ENCODE measurements around the gene DKK2. TPM values are rescaled to one million over a fixed set of nuclear protein-coding genes. Genes with fewer than 3 reads are reported as not detected.
"Not testable (repeated sequence)": the region's sequence is repeated elsewhere in the genome, so short reads cannot be mapped to it uniquely, and the experiment has no call there.

Gene DKK2
- total and polyA plus RNA-seq, 7 donors: 0.14 to 3.4 (median 0.42) TPM

DNA sequence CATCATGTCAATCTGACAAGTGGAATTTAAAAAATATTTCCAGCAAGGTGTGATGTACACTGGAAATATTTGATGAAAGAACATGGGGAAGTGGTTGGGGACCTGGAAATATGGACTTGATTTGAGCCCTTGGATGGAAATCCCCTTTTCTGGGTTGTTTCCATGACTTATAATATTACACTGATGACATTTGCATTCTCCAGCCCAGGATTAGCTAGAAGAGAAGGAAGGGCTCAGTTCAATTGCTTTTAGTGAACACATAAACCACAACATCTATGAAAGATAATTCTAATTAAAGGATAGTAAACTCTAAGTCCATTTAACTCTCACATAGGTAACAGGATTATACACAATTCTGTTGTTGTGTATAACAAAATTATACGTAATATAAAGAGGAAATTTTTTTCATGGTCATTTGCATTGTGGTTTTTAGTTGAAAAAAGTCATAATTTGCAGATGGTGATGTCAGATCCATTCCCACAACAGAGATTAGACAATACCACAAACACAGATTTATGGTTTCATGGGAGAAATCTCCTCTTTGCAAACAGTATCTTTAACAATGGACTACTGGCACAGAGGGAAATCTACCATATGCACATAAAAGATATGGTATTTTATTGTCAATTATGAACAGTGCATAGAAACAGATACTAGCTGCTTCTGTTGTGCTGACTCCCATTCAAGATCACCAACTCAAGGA, 126.5 kb downstream of the DKK2 start:
- TF ChIP-seq, protein P1, sequence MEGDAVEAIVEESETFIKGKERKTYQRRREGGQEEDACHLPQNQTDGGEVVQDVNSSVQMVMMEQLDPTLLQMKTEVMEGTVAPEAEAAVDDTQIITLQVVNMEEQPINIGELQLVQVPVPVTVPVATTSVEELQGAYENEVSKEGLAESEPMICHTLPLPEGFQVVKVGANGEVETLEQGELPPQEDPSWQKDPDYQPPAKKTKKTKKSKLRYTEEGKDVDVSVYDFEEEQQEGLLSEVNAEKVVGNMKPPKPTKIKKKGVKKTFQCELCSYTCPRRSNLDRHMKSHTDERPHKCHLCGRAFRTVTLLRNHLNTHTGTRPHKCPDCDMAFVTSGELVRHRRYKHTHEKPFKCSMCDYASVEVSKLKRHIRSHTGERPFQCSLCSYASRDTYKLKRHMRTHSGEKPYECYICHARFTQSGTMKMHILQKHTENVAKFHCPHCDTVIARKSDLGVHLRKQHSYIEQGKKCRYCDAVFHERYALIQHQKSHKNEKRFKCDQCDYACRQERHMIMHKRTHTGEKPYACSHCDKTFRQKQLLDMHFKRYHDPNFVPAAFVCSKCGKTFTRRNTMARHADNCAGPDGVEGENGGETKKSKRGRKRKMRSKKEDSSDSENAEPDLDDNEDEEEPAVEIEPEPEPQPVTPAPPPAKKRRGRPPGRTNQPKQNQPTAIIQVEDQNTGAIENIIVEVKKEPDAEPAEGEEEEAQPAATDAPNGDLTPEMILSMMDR (IDR thresholded peaks at IDR 0.05): no peak
- ATAC-seq: no peak
- no peaks in the 10 kb centered on the region for H3K36me3 ChIP-seq (ENCODE audit: insufficient read depth in 1 of 2, low read depth in 1 of 2)
- DNase-seq: no peak
- no peak overlapping the region for H3K27ac ChIP-seq
- no peaks in the 10 kb centered on the region for H3K4me1 ChIP-seq
- WGBS, 3 donors: 84 to 95% (median 91%) methylated on average over 1 of the region's 1 CpG
- no peak overlapping the region for H3K4me3 ChIP-seq
- H3K9me3 ChIP-seq: no peaks in the 10 kb centered on the region
- intact Hi-C loops (cut with DNase I): no loop called here
- no peaks in the 10 kb centered on the region for H3K27me3 ChIP-seq (ENCODE audit: insufficient read depth in 3 of 3, low read length in 2 of 3)

DNA sequence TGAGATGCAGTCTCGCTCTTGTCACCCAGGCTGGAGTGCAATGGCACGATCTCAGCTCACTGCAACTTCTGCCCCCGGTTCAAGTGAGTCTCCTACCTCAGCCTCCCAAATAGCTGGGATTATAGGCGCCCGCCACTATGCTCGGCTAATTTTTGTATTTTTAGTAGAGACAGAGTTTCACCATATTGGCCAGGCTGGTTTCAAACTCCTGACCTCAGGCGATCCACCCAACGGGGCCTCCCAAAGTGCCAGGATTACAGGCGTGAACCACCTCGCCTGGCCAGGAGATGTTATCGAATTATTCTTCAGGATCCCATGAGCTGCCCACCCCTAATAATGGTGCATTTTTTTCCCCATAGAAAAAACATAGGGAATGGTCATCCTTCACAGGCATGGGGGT, 128.1 kb downstream of the DKK2 start:
- H3K4me3 ChIP-seq; H3K9me3 ChIP-seq; H3K27ac ChIP-seq; H3K36me3 ChIP-seq (ENCODE audit: insufficient read depth in 1 of 2, low read depth in 1 of 2); ATAC-seq; intact Hi-C loops (cut with DNase I); DNase-seq; H3K4me1 ChIP-seq; H3K27me3 ChIP-seq (ENCODE audit: insufficient read depth in 3 of 3, low read length in 2 of 3): not testable (repeated sequence)
- WGBS, 3 donors: 92 to 99% (median 94%) methylated on average over 11 of the region's 11 CpGs

DNA sequence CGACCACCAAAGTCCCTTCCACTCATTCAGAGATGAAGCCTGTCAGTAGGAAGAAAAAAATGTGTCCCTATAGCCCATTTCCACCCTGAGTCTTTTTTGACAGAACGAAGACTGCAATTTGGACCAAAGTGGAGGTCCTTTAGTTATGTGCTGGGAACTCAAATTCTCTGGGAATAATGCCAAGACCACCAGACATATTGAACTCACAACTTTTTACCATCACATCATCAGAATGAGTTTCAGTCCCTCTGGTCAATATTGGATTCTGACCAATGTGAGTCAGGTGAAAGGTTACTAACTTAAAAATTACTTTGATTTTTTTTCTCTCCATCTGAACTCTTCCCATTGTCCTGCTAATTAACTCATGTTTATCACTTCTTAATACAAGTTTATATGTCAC, 128.9 kb downstream of the DKK2 start:
- intact Hi-C loops (cut with DNase I): no loop called here
- TF ChIP-seq, protein P1 (IDR thresholded peaks at IDR 0.05): no peak
- no peak overlapping the region for H3K27ac ChIP-seq
- no peaks in the 10 kb centered on the region for H3K4me1 ChIP-seq
- no peaks in the 10 kb centered on the region for H3K36me3 ChIP-seq (ENCODE audit: insufficient read depth in 1 of 2, low read depth in 1 of 2)
- no peak for ATAC-seq
- no peak overlapping the region for H3K4me3 ChIP-seq
- no peak for DNase-seq
- H3K27me3 ChIP-seq (ENCODE audit: insufficient read depth in 3 of 3, low read length in 2 of 3): no peaks in the 10 kb centered on the region
- WGBS, 3 donors: 58 to 72% (median 66%) methylated on average over 2 of the region's 2 CpGs
- H3K9me3 ChIP-seq: no peaks in the 10 kb centered on the region

DNA sequence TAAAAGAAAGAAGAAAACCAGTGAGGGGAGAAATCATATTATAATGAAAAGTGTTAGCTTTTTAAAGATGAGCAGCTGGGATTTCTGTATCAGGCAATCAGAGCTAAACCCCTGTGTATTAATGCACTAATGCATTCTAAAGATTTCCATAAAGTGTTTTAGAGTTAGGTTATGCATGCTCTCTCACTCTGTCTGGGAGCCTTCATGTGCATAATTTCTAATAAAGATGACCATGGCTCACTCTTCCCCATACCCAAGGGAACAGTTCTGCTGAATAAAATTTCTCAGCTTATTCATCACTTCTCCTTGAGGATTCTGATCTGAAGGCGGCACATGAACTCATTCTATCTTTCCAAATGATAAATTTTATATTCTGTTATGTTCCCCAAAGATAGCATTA, 129.4 kb downstream of the DKK2 start:
- TF ChIP-seq, protein P1 (IDR thresholded peaks at IDR 0.05): no peak
- 73 to 85% (median 79%) methylated on average over 1 of the region's 1 CpG for WGBS, 3 donors
- intact Hi-C loops (cut with DNase I): no loop called here
- Histone ChIP-seq H3K36me3 (ENCODE audit: insufficient read depth in 1 of 2, low read depth in 1 of 2) (no peaks in the 10 kb centered on the region), H3K9me3 (no peaks in the 10 kb centered on the region), H3K4me1 (no peaks in the 10 kb centered on the region), H3K27me3 (ENCODE audit: insufficient read depth in 3 of 3, low read length in 2 of 3) (no peaks in the 10 kb centered on the region), H3K27ac (no peak overlapping the region), H3K4me3 (no peak overlapping the region)
- DNase-seq (no peak), ATAC-seq (no peak)

DNA sequence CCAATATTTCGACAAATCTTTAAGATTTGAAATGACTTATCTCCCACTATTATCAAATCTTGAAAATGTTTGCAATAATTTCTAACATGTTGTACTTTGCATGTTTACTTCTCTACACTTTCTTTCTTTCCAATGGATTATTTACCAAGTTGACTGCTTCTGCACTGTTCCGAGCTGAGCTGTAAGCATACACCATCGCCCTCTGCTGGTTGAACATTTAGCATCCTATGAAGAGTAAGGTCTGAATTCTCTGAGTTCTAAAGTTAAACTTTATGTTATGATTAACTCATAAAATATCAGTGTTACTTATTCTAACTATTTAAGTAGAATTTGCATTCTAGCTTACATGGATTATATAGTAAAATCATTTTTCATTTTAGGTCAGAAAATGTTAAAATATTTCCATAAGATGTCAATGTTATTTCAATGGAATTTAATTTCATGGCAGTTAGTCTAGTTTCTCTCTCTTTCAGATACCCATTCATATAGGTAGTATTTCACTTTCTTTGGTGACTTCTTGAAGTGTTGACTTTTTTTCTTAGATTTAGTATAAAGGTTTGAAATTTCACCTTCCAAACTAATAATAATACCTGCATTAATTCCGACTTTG, 137.4 kb downstream of the DKK2 start:
- H3K4me3 ChIP-seq: no peak overlapping the region
- peaks cover 8% of the 10 kb centered on the region for H3K9me3 ChIP-seq
- DNase-seq (no peak), ATAC-seq (no peak)
- no peaks in the 10 kb centered on the region for H3K27me3 ChIP-seq (ENCODE audit: insufficient read depth in 3 of 3, low read length in 2 of 3)
- 42 to 50% (median 45%) methylated on average over 4 of the region's 4 CpGs for WGBS, 3 donors
- TF ChIP-seq, protein P1 (IDR thresholded peaks at IDR 0.05): peak; percentile 51
- H3K36me3 ChIP-seq (ENCODE audit: insufficient read depth in 1 of 2, low read depth in 1 of 2): no peaks in the 10 kb centered on the region
- intact Hi-C loops (cut with DNase I): loop anchor here in 1 of 2 donors (10.0 kb wide), 1 partner anchor 534 kb away; the partner anchor contains the start of gene GIMD1
- no peaks in the 10 kb centered on the region for H3K4me1 ChIP-seq
- H3K27ac ChIP-seq: no peak overlapping the region

Data from psoas muscle (tissue), 8 donors.